Keratinocyte (primary cell): ENCODE data around the gene SSH2. TPM values are rescaled to one million over a fixed set of nuclear protein-coding genes. Genes with fewer than 3 reads are reported as not detected.

ENCODE experiments used
- DNase-seq: peaks from one replicate; pipeline ENCODE4 v3.0.0-alpha.2; 2011; ENCODE audit warnings: low read depth, missing footprints, low spot score
- FAIRE-seq: peaks from 2 replicates; lab custom pipeline; 2011; peaks lifted over from hg19 to GRCh38; lab: Jason Lieb, UNC
- H2AFZ ChIP-seq: 2 replicates; pipeline ENCODE4 v1.6.0; 2012; ENCODE audit warnings: low read length, control low read depth, inconsistent platforms; ENCODE audit not compliant: control insufficient read depth
- H3K27ac ChIP-seq: 2 replicates; pipeline ENCODE4 v1.5.1; 2011; ENCODE audit warnings: low read length; ENCODE audit not compliant: control insufficient read depth, insufficient read depth
- H3K27me3 ChIP-seq: 3 replicates; pipeline ENCODE4 v1.6.0; 2011; ENCODE audit warnings: low read length; ENCODE audit not compliant: control insufficient read depth, insufficient read depth; ENCODE audit errors: extremely low read depth
- H3K36me3 ChIP-seq, 2 experiments: 2 replicates in 1 of 2; 3 replicates in 1 of 2; pipeline ENCODE4 v1.5.1; 2011; ENCODE audit warnings: low read length in 2 of 2, mild to moderate bottlenecking in 1 of 2; ENCODE audit not compliant: control insufficient read depth in 2 of 2, insufficient read depth in 2 of 2; ENCODE audit errors: extremely low read depth in 1 of 2
- H3K4me1 ChIP-seq: 3 replicates; pipeline ENCODE4 v1.5.1; 2011; ENCODE audit warnings: low read length; ENCODE audit not compliant: control insufficient read depth, insufficient read depth; ENCODE audit errors: extremely low read depth
- H3K4me2 ChIP-seq: 3 replicates; pipeline ENCODE4 v1.6.0; 2011; ENCODE audit warnings: low read depth, low read length; ENCODE audit not compliant: control insufficient read depth, insufficient read depth; ENCODE audit errors: extremely low read depth
- H3K4me3 ChIP-seq, 3 experiments: fragments of 200-600 bp in 1 of 3; sonication (generic) in 1 of 3; 2 replicates in 2 of 3; 3 replicates in 1 of 3; pipeline ENCODE4 v1.5.1; 2011 to 2016; ENCODE audit warnings: low read length in 3 of 3, mild to moderate bottlenecking in 3 of 3, control low read depth in 2 of 3, inconsistent platforms in 1 of 3, low read depth in 1 of 3, mixed read lengths in 1 of 3, mixed run types in 1 of 3, moderate library complexity in 1 of 3; ENCODE audit not compliant: control insufficient read depth in 2 of 3, insufficient read depth in 2 of 3; ENCODE audit errors: extremely low read depth in 1 of 3
- H3K79me2 ChIP-seq: 2 replicates; pipeline ENCODE4 v1.6.0; 2012; ENCODE audit warnings: low read length; ENCODE audit not compliant: control insufficient read depth, insufficient read depth
- H3K9ac ChIP-seq: 3 replicates; pipeline ENCODE4 v1.6.0; 2011; ENCODE audit warnings: low read length; ENCODE audit not compliant: control insufficient read depth, insufficient read depth; ENCODE audit errors: extremely low read depth
- H3K9me1 ChIP-seq: 3 replicates; pipeline ENCODE4 v1.6.0; 2011; ENCODE audit warnings: low read length; ENCODE audit not compliant: control insufficient read depth, insufficient read depth; ENCODE audit errors: extremely low read depth
- H3K9me3 ChIP-seq: 2 replicates; pipeline ENCODE4 v1.5.1; 2012; ENCODE audit warnings: low read depth, low read length; ENCODE audit not compliant: control insufficient read depth
- H4K20me1 ChIP-seq: 3 replicates; pipeline ENCODE4 v1.6.0; 2011; ENCODE audit warnings: low read length; ENCODE audit not compliant: control insufficient read depth, insufficient read depth; ENCODE audit errors: extremely low read depth
- EZH2 ChIP-seq: IDR thresholded peaks from one replicate; pipeline ENCODE4 v1.6.1; 2012; ENCODE audit warnings: inconsistent platforms, mild to moderate bottlenecking, low read length, moderate library complexity
- dilution Hi-C: fragments of 300-500 bp; cut with MboI; formaldehyde crosslinking; loops from one replicate; pipeline ENCODE4 v1.7.0; 2020; ENCODE audit warnings: low sequenced_read_pairs; ENCODE audit not compliant: extremely low pct_ligation_motif_present
- polyA plus RNA-seq, 5 experiments: library from polyadenylated mRNA; depleted of rRNA in 3 of 5; stranded (reverse) in 3 of 5; stranded (forward) in 1 of 5; unstranded in 1 of 5; fragments of >200 nt; gene quantifications; 1 replicate in 1 of 5; 2 replicates in 3 of 5; 3 replicates in 1 of 5; pipeline versions ENCODE4 v1.2.1 to v1.2.3, GENCODE V29; 2011 to 2012; ENCODE audit warnings: missing spikeins in 2 of 5, low read depth in 1 of 5, low replicate concordance in 1 of 5
- TF ChIP-seq, protein P1 (sequence below), 3 experiments: IDR thresholded peaks in 1 of 3; conservative IDR thresholded peaks in 1 of 3; optimal IDR thresholded peaks in 1 of 3; 2 replicates in 2 of 3; 3 replicates in 1 of 3; pipeline versions ENCODE3 to v1.5.1; 2011; ENCODE audit warnings: low read length in 3 of 3, mild to moderate bottlenecking in 3 of 3, moderate library complexity in 2 of 3, control low read depth in 1 of 3, inconsistent platforms in 1 of 3; ENCODE audit not compliant: insufficient read depth in 2 of 3; ENCODE audit errors: extremely low read depth in 1 of 3

SSH2 gene
- polyA plus RNA-seq, 1 donor (not counting 4 experiments of a cell fraction or from before 2014, with no cell fraction given) = 13.9 TPM

DNA sequence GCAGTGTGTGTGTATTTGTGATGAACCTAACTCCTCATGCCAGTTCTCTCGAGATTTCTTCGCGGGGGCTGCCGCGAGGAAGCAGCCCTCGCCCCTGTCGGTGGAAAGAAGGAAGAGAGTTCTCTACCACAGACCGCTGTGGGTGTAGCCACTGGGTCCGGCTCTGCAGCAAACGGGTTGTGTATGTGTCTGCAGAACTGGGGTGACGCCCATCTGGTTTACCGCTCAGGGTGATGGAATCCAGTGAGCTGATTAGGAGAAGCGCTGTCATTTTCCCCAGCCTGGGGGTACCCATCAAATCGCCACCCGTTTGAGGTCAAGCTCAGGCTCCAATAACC lies 315.0 kb downstream of the SSH2 start:
- Histone ChIP-seq H3K4me2 (peak overlapping the region; percentile 72), H3K36me3 (peaks cover 0 to 5% of the 10 kb centered on the region in 2 experiments), H3K27me3 (no peaks in the 10 kb centered on the region), H3K79me2 (peaks cover 7% of the 10 kb centered on the region), H3K9ac (no peak overlapping the region), H3K27ac (no peak overlapping the region), H3K4me1 (peaks cover 51% of the 10 kb centered on the region), H4K20me1 (no peaks in the 10 kb centered on the region), H3K9me1 (no peaks in the 10 kb centered on the region), H3K9me3 (no peaks in the 10 kb centered on the region), H3K4me3 (peak overlapping the region in 1 of 3 experiments; percentile 53), H2AFZ (no peak overlapping the region)
- dilution Hi-C loops = no loop called here
- peak; percentile 86 for FAIRE-seq
- TF ChIP-seq, protein P1, sequence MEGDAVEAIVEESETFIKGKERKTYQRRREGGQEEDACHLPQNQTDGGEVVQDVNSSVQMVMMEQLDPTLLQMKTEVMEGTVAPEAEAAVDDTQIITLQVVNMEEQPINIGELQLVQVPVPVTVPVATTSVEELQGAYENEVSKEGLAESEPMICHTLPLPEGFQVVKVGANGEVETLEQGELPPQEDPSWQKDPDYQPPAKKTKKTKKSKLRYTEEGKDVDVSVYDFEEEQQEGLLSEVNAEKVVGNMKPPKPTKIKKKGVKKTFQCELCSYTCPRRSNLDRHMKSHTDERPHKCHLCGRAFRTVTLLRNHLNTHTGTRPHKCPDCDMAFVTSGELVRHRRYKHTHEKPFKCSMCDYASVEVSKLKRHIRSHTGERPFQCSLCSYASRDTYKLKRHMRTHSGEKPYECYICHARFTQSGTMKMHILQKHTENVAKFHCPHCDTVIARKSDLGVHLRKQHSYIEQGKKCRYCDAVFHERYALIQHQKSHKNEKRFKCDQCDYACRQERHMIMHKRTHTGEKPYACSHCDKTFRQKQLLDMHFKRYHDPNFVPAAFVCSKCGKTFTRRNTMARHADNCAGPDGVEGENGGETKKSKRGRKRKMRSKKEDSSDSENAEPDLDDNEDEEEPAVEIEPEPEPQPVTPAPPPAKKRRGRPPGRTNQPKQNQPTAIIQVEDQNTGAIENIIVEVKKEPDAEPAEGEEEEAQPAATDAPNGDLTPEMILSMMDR (optimal IDR thresholded peaks at IDR 0.05 in 1 of 3, IDR thresholded peaks at IDR 0.05 in 1 of 3, conservative IDR thresholded peaks at IDR 0.05 in 1 of 3; ENCODE audit: extremely low read depth in 1 of 3, insufficient read depth in 2 of 3, low read length in 3 of 3) = no peak
- TF ChIP-seq EZH2 = no peak
- DNase-seq = no peak

DNA sequence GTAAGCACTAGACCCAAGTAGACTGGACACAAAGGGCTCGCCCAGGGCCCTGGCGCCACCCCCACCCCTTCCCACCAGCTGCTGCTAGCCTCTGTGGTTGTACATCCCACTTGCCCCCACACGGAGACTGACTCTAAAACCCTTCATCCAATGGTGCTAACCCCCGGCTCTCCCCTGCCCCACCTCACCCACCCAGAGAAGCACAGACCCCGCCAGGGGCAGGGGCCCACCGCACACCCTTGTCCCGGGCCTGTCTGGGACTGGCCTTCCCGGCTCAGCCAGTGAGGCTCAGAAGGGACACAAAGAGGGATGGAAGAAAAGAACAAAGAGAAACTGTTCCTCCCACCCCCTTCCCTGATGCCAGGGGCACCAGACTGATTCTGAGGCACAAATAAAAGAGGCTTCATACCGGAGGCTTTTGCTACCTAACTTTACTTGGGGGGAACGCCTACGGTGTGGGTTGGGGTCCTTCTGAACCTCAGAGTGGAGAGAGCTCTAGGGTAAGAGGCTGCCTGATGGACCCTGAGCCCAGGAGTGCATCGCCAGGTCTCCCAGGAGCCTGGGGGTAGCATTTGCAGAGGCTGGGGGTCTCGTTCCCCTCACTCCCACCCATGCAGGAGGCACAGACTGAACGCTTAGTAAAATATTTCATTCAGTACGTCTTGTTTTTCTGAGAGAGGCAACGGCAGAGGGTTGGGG lies 315.5 kb downstream of the SSH2 start:
- no peak overlapping the region for H3K27ac ChIP-seq
- FAIRE-seq = no peak
- no peaks in the 10 kb centered on the region for H4K20me1 ChIP-seq

More for the DNA sequence above, 315.5 kb downstream of the SSH2 start:
- no peak overlapping the region for H2AFZ ChIP-seq
- no peaks in the 10 kb centered on the region for H3K9me3 ChIP-seq
- H3K4me3 ChIP-seq = no peak overlapping the region
- no peaks in the 10 kb centered on the region for H3K9me1 ChIP-seq
- dilution Hi-C loops = no loop called here
- no peak overlapping the region for H3K9ac ChIP-seq
- peaks cover 46% of the 10 kb centered on the region for H3K4me1 ChIP-seq
- no peak for DNase-seq
- H3K27me3 ChIP-seq = no peaks in the 10 kb centered on the region
- peak overlapping the region; percentile 72 for H3K4me2 ChIP-seq
- peaks cover 6% of the 10 kb centered on the region for H3K79me2 ChIP-seq
- TF ChIP-seq, protein P1 (optimal IDR thresholded peaks at IDR 0.05 in 1 of 3, IDR thresholded peaks at IDR 0.05 in 1 of 3, conservative IDR thresholded peaks at IDR 0.05 in 1 of 3; ENCODE audit: extremely low read depth in 1 of 3, insufficient read depth in 2 of 3, low read length in 3 of 3) = no peak
- TF ChIP-seq EZH2 = no peak
- peaks cover 0 to 4% of the 10 kb centered on the region in 2 experiments for H3K36me3 ChIP-seq
